Tibial nerve (tissue), 4 donors: Measurements from ENCODE around the gene CDC42BPB. TPM values are rescaled to one million over a fixed set of nuclear protein-coding genes. Genes with fewer than 3 reads are reported as not detected.

Experiments
- DNase-seq, 2 donors: peaks; one replicate each; pipeline ENCODE4 v3.0.0-alpha.2; 2019; ENCODE audit warnings: low spot score in 2 of 2
- H3K27ac ChIP-seq, 4 donors: fragments of 200-600 bp; sonication (generic) in 3 of 4; one replicate each; pipeline ENCODE4 v1.5.1; 2017 to 2019; ENCODE audit warnings: mild to moderate bottlenecking in 1 of 4
- H3K27me3 ChIP-seq, 2 donors: fragments of 200-600 bp; sonication (generic) in 1 of 2; one replicate each; pipeline versions ENCODE4 v1.5.1 to v1.6.0; 2017 to 2019
- H3K36me3 ChIP-seq, 3 donors: fragments of 200-600 bp; sonication (generic); one replicate each; pipeline ENCODE4 v1.5.1; 2018 to 2019
- H3K4me1 ChIP-seq, 4 donors: fragments of 200-600 bp; sonication (generic) in 3 of 4; one replicate each; pipeline ENCODE4 v1.5.1; 2017 to 2019
- H3K4me3 ChIP-seq, 4 donors: fragments of 200-600 bp; sonication (generic) in 3 of 4; one replicate each; pipeline ENCODE4 v1.5.1; 2017 to 2019; ENCODE audit warnings: mild to moderate bottlenecking in 1 of 4, moderate library complexity in 1 of 4
- H3K9me3 ChIP-seq, 4 donors: fragments of 200-600 bp; sonication (generic) in 3 of 4; one replicate each; pipeline ENCODE4 v1.5.1; 2017 to 2019
- EP300 ChIP-seq, 2 donors: sonication (generic); formaldehyde crosslinking; IDR thresholded peaks; one replicate each; pipeline ENCODE4 v1.6.1; 2017; ENCODE audit warnings: antibody characterized with exemption in 2 of 2, mild to moderate bottlenecking in 1 of 2
- POLR2A ChIP-seq, 2 donors: fragments of 450-650 bp; IDR thresholded peaks; one replicate each; pipeline ENCODE4 v1.6.1; 2017; ENCODE audit warnings: antibody characterized with exemption in 2 of 2, mild to moderate bottlenecking in 2 of 2, moderate library complexity in 2 of 2
- WGBS, 2 donors: methylation state at CpG; one replicate each; pipeline ENCODE4 v1.1.5; 2018; 5-methylcytosine and 5-hydroxymethylcytosine counted together
- total RNA-seq, 4 donors: library from RNA; depleted of rRNA; stranded (reverse); fragments of >200 nt; gene quantifications; one replicate each; pipeline ENCODE4 v1.1.0, GENCODE V29; 2016
- TF ChIP-seq, protein P1 (sequence below), 5 experiments: fragments of 200-600 bp in 3 of 5; fragments of 450-650 bp in 2 of 5; sonication (generic) in 3 of 5; IDR thresholded peaks; one replicate each; pipeline ENCODE4 v1.5.1; 2016 to 2019; ENCODE audit warnings: antibody characterized with exemption in 5 of 5, mild to moderate bottlenecking in 3 of 5, moderate library complexity in 2 of 5

CDC42BPB gene
- total RNA-seq, 4 donors from 2014 or later: 115 to 172 (median 134) TPM

DNA sequence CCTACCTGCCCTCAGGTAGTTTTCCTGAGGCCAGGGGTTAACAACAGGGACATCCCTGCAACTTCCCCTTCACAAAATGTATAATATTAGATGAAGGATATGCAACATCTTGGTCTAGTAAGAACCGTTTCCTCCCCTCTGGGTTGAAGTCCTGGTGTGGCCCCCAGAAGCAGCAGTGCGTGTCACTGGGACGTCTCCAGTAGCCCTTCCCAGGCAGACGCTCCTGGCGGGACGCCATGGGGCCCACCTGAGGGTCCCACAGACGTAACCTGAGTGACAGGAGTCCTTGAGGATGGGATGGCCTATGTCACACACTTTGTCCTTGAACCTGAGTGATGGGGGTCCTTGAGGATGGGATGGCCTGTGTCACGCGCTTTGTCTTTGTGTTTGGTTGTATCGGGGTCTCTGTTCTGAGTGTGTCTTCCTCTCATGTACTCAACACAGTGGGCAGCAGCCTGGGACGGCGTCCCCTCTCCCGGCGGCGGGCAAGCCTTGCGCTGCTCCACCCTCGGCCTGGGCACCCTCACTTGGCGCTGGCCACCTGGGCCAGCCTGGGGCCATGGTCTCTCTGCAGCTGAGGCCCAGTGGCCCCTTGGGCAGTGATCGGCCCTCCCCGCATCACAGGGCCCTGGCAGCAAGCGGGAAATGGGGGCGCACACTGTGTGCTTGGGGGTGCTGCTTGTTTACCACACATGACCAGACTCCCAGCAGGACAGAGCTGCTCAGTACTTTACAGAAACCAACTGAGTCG lies 149.2 kb downstream of the CDC42BPB start:
- no peak overlapping the region for H3K4me3 ChIP-seq
- peaks cover 0 to 72% (median 0%) of the 10 kb centered on the region in 3 donors for H3K36me3 ChIP-seq
- no peak for DNase-seq
- WGBS, 2 donors: 88 to 90% methylated on average over 14 to 20 of the region's 23 CpGs
- H3K27ac ChIP-seq: no peak overlapping the region
- H3K4me1 ChIP-seq: no peaks in the 10 kb centered on the region
- H3K27me3 ChIP-seq: no peaks in the 10 kb centered on the region
- TF ChIP-seq POLR2A (IDR thresholded peaks at IDR 0.05): no peak
- TF ChIP-seq, protein P1, sequence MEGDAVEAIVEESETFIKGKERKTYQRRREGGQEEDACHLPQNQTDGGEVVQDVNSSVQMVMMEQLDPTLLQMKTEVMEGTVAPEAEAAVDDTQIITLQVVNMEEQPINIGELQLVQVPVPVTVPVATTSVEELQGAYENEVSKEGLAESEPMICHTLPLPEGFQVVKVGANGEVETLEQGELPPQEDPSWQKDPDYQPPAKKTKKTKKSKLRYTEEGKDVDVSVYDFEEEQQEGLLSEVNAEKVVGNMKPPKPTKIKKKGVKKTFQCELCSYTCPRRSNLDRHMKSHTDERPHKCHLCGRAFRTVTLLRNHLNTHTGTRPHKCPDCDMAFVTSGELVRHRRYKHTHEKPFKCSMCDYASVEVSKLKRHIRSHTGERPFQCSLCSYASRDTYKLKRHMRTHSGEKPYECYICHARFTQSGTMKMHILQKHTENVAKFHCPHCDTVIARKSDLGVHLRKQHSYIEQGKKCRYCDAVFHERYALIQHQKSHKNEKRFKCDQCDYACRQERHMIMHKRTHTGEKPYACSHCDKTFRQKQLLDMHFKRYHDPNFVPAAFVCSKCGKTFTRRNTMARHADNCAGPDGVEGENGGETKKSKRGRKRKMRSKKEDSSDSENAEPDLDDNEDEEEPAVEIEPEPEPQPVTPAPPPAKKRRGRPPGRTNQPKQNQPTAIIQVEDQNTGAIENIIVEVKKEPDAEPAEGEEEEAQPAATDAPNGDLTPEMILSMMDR (IDR thresholded peaks at IDR 0.05): no peak
- TF ChIP-seq EP300 (IDR thresholded peaks at IDR 0.05): no peak
- no peaks in the 10 kb centered on the region for H3K9me3 ChIP-seq

DNA sequence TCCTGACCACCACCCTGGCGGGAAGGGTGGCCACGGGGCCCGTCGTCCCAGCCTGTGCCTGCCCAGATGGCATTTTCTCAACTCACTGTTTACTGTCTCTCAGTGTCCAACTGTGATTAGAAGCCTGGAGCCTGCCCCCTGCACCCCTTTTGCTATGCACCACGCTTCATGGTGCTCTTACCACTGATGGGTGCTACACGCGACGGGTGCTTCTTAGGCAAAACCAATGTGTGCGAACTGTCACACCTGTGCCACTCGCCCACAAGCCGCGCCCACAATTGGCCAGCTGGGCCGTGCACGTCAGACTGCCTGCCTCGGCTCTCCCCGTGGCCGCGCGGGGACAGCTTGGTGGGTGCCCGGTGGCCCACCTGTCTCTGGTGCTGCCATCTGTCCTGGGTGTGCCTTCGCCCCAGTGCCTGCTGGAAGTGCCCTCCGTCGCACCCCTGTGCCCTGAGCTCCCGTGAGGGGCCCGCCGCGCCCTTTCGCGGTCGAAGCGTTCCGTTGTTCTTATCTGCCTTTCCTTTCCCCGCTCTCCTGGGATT lies 150.0 kb downstream of the CDC42BPB start:
- no peaks in the 10 kb centered on the region for H3K27me3 ChIP-seq
- WGBS, 2 donors: 94 to 95% methylated on average over 28 to 33 of the region's 33 CpGs
- TF ChIP-seq POLR2A (IDR thresholded peaks at IDR 0.05): no peak
- no peak for TF ChIP-seq EP300 (IDR thresholded peaks at IDR 0.05)
- TF ChIP-seq, protein P1 (IDR thresholded peaks at IDR 0.05): no peak
- no peak overlapping the region for H3K27ac ChIP-seq
- peaks cover 0 to 79% (median 0%) of the 10 kb centered on the region in 3 donors for H3K36me3 ChIP-seq
- no peaks in the 10 kb centered on the region for H3K4me1 ChIP-seq
- DNase-seq: no peak
- H3K9me3 ChIP-seq: no peaks in the 10 kb centered on the region
- no peak overlapping the region for H3K4me3 ChIP-seq

DNA sequence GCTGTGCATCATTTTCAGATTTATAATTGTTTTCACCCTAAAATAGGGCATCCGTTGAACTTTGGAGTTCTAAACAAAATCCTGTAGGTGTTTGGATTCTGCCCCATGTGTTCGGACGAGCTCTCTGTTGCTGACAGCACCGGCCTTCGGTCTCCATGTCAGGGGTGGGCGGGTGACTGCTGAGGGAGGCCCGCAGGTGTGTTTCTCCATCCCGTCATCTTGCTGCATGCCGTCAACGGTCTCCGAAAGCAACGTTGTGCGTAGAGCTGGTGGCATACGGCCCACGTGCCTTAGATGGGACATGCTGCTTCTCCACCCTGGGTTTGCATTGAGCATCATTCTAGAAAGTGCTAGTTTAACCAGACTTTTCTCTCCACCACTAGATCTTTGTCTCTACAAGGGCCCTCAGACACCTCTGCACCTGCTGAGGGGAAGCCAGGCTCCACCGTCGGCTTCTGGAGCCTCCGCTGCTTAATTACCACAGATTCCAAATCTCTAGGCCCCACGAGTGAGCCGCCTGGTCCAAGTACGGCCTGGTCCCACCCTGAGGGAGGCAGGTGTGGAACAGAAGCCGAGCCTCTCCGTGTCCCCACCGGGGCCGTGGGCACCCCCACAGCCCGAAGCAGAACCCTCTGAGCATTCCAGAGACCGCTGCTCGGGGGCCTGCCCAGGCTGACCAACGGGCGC lies 150.6 kb downstream of the CDC42BPB start:
- TF ChIP-seq, protein P1 (IDR thresholded peaks at IDR 0.05): no peak
- TF ChIP-seq EP300 (IDR thresholded peaks at IDR 0.05) (no peak), POLR2A (IDR thresholded peaks at IDR 0.05) (no peak)
- H3K27ac ChIP-seq: no peak overlapping the region
- no peaks in the 10 kb centered on the region for H3K4me1 ChIP-seq
- no peaks in the 10 kb centered on the region for H3K27me3 ChIP-seq
- no peak overlapping the region for H3K4me3 ChIP-seq
- H3K36me3 ChIP-seq: peaks cover 0 to 77% (median 0%) of the 10 kb centered on the region in 3 donors
- WGBS, 2 donors: 94 to 95% methylated on average over 28 to 30 of the region's 30 CpGs
- no peaks in the 10 kb centered on the region for H3K9me3 ChIP-seq
- no peak for DNase-seq

- no peak for DNase-seq
- Histone ChIP-seq H3K36me3 (peaks cover 0 to 77% (median 0%) of the 10 kb centered on the region in 3 donors), H3K27ac (no peak overlapping the region), H3K27me3 (no peaks in the 10 kb centered on the region), H3K4me1 (no peaks in the 10 kb centered on the region), H3K9me3 (no peaks in the 10 kb centered on the region), H3K4me3 (no peak overlapping the region)
- TF ChIP-seq POLR2A (IDR thresholded peaks at IDR 0.05) (no peak), EP300 (IDR thresholded peaks at IDR 0.05) (no peak)
- TF ChIP-seq, protein P1 (IDR thresholded peaks at IDR 0.05): no peak
- WGBS, 2 donors: 94 to 95% methylated on average over 38 of the region's 38 CpGs
Measured at GRCh38 chr14:102905116-102906108, 151.9 kb downstream of the CDC42BPB start.
